WI38 (cell line): ENCODE results near the gene USP3.

Experiments
- H3K4me3 ChIP-seq: 2 replicates; pipeline ENCODE4 v1.5.1; 2011; ENCODE audit warnings: low read depth, mild to moderate bottlenecking, control low read depth, low read length
- TF ChIP-seq, protein P1 (sequence below): IDR thresholded peaks from 2 replicates; pipeline ENCODE4 v1.5.1; 2012; ENCODE audit warnings: low read depth, mild to moderate bottlenecking, control low read depth, low read length

USP3 gene, protein sequence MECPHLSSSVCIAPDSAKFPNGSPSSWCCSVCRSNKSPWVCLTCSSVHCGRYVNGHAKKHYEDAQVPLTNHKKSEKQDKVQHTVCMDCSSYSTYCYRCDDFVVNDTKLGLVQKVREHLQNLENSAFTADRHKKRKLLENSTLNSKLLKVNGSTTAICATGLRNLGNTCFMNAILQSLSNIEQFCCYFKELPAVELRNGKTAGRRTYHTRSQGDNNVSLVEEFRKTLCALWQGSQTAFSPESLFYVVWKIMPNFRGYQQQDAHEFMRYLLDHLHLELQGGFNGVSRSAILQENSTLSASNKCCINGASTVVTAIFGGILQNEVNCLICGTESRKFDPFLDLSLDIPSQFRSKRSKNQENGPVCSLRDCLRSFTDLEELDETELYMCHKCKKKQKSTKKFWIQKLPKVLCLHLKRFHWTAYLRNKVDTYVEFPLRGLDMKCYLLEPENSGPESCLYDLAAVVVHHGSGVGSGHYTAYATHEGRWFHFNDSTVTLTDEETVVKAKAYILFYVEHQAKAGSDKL

DNA sequence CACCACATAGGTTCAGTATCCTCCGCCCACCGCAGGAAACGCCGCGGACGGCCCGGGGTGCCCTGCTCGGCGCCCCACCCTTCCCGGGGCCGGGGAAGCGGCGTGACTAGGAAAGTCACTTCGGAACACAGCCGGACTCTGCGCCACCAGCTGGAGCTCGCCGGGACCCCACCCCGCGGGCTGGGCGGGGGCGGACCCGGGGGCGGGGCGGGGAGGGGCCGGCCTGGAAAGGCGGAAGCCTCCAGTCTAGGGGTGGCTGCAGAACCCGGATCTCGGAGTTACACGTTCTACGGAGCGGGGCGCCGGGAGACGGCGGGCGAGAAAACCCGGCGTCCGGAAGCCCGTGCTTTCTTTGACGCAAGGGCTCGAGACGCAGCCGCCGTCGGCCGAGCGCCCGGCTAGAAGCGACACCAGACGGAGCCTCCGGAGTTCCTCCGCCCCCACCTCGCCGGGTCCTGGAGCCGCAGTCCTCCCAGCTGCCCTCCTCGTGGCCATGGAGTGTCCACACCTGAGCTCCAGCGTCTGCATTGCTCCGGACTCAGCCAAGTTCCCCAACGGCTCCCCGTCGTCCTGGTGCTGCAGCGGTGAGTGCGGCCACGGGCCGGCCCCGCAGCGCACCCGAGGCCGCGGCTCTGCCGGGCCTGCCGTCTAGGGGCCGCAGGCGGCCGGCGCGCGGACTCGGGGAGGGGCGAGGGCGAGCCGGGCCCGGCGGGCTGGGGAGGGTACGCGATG is at the start of gene USP3:
Gene USP3, plus strand, starts transcription at position 347 of the 732 bp plus-strand sequence. Its CDS starts 147 bp downstream, at position 494.
- TF ChIP-seq, protein P1, sequence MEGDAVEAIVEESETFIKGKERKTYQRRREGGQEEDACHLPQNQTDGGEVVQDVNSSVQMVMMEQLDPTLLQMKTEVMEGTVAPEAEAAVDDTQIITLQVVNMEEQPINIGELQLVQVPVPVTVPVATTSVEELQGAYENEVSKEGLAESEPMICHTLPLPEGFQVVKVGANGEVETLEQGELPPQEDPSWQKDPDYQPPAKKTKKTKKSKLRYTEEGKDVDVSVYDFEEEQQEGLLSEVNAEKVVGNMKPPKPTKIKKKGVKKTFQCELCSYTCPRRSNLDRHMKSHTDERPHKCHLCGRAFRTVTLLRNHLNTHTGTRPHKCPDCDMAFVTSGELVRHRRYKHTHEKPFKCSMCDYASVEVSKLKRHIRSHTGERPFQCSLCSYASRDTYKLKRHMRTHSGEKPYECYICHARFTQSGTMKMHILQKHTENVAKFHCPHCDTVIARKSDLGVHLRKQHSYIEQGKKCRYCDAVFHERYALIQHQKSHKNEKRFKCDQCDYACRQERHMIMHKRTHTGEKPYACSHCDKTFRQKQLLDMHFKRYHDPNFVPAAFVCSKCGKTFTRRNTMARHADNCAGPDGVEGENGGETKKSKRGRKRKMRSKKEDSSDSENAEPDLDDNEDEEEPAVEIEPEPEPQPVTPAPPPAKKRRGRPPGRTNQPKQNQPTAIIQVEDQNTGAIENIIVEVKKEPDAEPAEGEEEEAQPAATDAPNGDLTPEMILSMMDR: no peak
- peak within 1 kb of the TSS; percentile 84 for H3K4me3 ChIP-seq

- H3K4me3 ChIP-seq: no peak overlapping the region
- TF ChIP-seq, protein P1: no peak
These were observed 48.1 kb upstream of the USP3 start for GRCh38 chr15:63456258-63456657.

DNA sequence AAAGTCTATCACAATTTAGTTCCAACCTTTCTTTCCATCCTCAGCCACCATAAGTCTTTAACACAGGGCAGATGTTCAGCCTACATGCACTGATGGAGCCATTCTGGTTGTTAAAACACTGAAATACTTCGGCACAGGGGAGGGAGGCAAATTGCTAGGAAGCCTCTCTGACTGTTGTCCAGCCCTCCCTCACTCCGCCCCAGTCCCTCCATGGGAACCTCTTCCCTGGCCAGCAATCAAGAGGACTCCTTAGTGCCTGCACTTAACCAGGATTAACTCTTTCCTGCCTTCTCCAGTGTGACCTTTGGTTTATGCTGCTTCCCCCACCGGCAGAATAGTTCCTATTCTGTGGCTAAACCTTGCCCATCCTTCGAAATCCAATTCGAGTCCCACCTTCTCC is 47.0 kb upstream of the USP3 start:
- H3K4me3 ChIP-seq: no peak overlapping the region
- TF ChIP-seq, protein P1: no peak

DNA sequence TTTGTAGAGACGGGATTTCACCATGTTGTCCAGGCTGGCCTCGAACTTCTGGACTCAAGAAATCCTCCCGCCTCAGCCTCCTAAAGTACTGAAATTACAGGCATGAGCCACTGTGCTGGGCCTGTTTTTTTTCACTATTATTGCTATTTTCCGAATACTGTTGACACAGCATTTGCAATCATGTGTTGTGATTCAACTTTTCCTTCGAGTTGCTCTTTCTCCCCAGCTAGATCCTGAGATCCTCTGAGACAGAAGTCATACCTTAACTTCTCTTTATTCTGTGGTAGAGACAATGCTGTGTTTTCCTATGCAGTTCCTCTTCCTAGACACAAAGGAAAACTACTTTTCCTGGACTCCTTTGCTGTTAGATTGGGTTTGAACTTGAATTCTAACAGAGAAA is 46.4 kb upstream of the USP3 start:
- TF ChIP-seq, protein P1: no peak
- no peak overlapping the region for H3K4me3 ChIP-seq

DNA sequence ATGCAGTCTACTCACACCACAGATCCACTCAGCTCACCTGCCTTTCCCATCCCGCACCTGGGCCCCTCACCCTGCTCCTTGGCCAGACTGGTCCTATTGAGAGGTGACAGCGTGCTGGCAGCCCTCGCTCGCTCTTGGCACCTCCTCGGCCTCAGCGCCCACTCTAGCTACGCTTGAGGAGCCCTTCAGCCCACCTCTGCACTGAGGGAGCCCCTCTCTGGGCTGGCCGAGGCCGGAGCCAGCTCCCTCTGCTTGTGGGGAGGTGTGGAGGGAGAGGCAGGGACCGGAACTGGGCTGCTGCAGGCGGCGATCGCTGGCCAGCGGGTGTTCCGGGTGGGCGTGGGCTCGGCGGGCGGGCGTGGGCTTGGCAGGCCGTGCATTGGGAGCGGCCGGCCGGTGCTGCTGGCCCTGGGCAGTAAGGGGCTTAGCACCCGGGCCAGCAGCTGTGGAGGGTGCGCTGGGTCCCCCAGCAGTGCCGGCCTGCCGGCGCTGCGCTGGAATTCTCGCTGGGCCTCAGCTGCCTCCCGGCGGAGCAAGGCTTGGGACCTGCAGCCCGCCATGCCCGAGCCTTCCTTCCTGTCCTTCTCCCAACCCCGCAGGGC is 45.5 kb upstream of the USP3 start:
- H3K4me3 ChIP-seq: no peak overlapping the region
- TF ChIP-seq, protein P1: no peak

- no peak overlapping the region for H3K4me3 ChIP-seq
- TF ChIP-seq, protein P1: no peak
These were observed 43.9 kb upstream of the USP3 start for GRCh38 chr15:63460210-63461155.
